H1 (cell line): ENCODE results near the gene CYB561. TPM values are rescaled to one million over a fixed set of nuclear protein-coding genes. Genes with fewer than 3 reads are reported as not detected.

Experiments used
- CTCF ChIA-PET: fragments of 300-600 bp; sonication (Branson Sonifier 250); formaldehyde crosslinking; loops from one replicate; lab custom pipeline; 2021; ENCODE audit not compliant: partially characterized antibody; lab: Charles Lee
- POLR2A ChIA-PET: fragments of 300-600 bp; sonication (Branson Sonifier 250); formaldehyde crosslinking; loops from one replicate; lab custom pipeline; 2021; ENCODE audit warnings: inconsistent platforms; ENCODE audit not compliant: partially characterized antibody; lab: Charles Lee
- DNase-seq, 2 experiments: peaks; one replicate each; pipeline versions ENCODE4 v3.0.0 to v3.0.0-alpha.2; 2010 to 2022; ENCODE audit warnings: low spot score in 2 of 2, low read depth in 1 of 2, mixed read lengths in 1 of 2
- FAIRE-seq: peaks from 2 replicates; lab custom pipeline; 2011; peaks lifted over from hg19 to GRCh38; lab: Jason Lieb, UNC
- H2AFZ ChIP-seq: 2 replicates; pipeline ENCODE4 v1.8.1; 2012; ENCODE audit warnings: low read length, inconsistent platforms
- H2AK5ac ChIP-seq: 2 replicates; pipeline ENCODE4 v1.6.1; 2013; ENCODE audit warnings: low read depth, low read length
- H2BK120ac ChIP-seq: replicated peaks from 2 replicates; pipeline ENCODE3; 2013; ENCODE audit warnings: low read depth, low read length, inconsistent platforms
- H2BK12ac ChIP-seq: 2 replicates; pipeline ENCODE4 v1.6.1; 2013; ENCODE audit warnings: low read depth, low read length
- H2BK15ac ChIP-seq: 2 replicates; pipeline ENCODE4 v1.6.1; 2013; ENCODE audit warnings: low read length
- H2BK20ac ChIP-seq: 2 replicates; pipeline ENCODE4 v1.6.1; 2013; ENCODE audit warnings: low read length
- H2BK5ac ChIP-seq: 2 replicates; pipeline ENCODE4 v1.6.1; 2013; ENCODE audit warnings: low read depth, low read length
- H3K14ac ChIP-seq: 2 replicates; pipeline ENCODE4 v1.6.1; 2013; ENCODE audit warnings: inconsistent platforms; ENCODE audit not compliant: insufficient read length
- H3K18ac ChIP-seq: 2 replicates; pipeline ENCODE4 v1.6.1; 2013; ENCODE audit warnings: low read length; ENCODE audit errors: extremely low read depth
- H3K23ac ChIP-seq: 2 replicates; pipeline ENCODE4 v1.6.1; 2013; ENCODE audit warnings: inconsistent platforms; ENCODE audit not compliant: insufficient read length
- H3K23me2 ChIP-seq: 2 replicates; pipeline ENCODE4 v1.6.1; 2013; ENCODE audit warnings: low read depth, low read length
- H3K27ac ChIP-seq: 2 replicates; pipeline ENCODE4 v1.6.1; 2011; ENCODE audit warnings: low read depth, low read length, inconsistent platforms
- H3K27me3 ChIP-seq, 4 experiments: replicated peaks in 1 of 4; 1 replicate in 1 of 4; 2 replicates in 3 of 4; pipeline versions ENCODE4 v1.6.1 to v1.8.1; 2011 to 2013; ENCODE audit warnings: low read length in 3 of 4, mild to moderate bottlenecking in 3 of 4, inconsistent platforms in 2 of 4, mixed read lengths in 2 of 4, moderate library complexity in 1 of 4; ENCODE audit not compliant: control insufficient read depth in 3 of 4, insufficient read depth in 3 of 4; ENCODE audit errors: extremely low read depth in 1 of 4
- H3K36me3 ChIP-seq, 4 experiments: 2 replicates each; pipeline versions ENCODE4 v1.6.1 to v1.8.1; 2011 to 2013; ENCODE audit warnings: mild to moderate bottlenecking in 4 of 4, low read length in 3 of 4, moderate library complexity in 2 of 4, control low read depth in 1 of 4, inconsistent platforms in 1 of 4; ENCODE audit not compliant: insufficient read depth in 4 of 4, control insufficient read depth in 2 of 4
- H3K4ac ChIP-seq: replicated peaks from 2 replicates; pipeline ENCODE3; 2013; ENCODE audit warnings: low read length, low read depth, mixed read lengths, inconsistent platforms; ENCODE audit not compliant: insufficient read length
- H3K4me1 ChIP-seq, 4 experiments: replicated peaks in 1 of 4; 1 replicate in 1 of 4; 2 replicates in 3 of 4; pipeline versions ENCODE4 v1.6.1 to v1.8.1; 2011 to 2013; ENCODE audit warnings: low read length in 3 of 4, inconsistent platforms in 2 of 4, mixed read lengths in 1 of 4; ENCODE audit not compliant: insufficient read depth in 4 of 4, control insufficient read depth in 3 of 4
- H3K4me2 ChIP-seq, 2 experiments: 2 replicates each; pipeline versions ENCODE4 v1.6.1 to v1.8.1; 2011 to 2013; ENCODE audit warnings: low read depth in 2 of 2, low read length in 2 of 2, control low read depth in 1 of 2, inconsistent platforms in 1 of 2, mild to moderate bottlenecking in 1 of 2; ENCODE audit not compliant: insufficient read depth in 1 of 2
- H3K4me3 ChIP-seq, 4 experiments: fragments of 200-600, 300-600 bp in 1 of 4; sonication (generic), shearing (Covaris generic), sonication (Bioruptor Twin) in 1 of 4; 2 replicates each; pipeline versions ENCODE4 v1.5.1 to v1.8.1; 2011 to 2016; ENCODE audit warnings: low read length in 4 of 4, low read depth in 3 of 4, control low read depth in 2 of 4, inconsistent platforms in 2 of 4, mild to moderate bottlenecking in 2 of 4, mixed read lengths in 1 of 4, moderate library complexity in 1 of 4; ENCODE audit not compliant: insufficient read depth in 2 of 4; ENCODE audit errors: extremely low read depth in 1 of 4
- H3K56ac ChIP-seq: replicated peaks from 2 replicates; pipeline ENCODE3; 2013; ENCODE audit warnings: low read depth, mild to moderate bottlenecking, mixed read lengths, low read length, inconsistent platforms; ENCODE audit not compliant: insufficient read length
- H3K79me1 ChIP-seq: 2 replicates; pipeline ENCODE4 v1.6.1; 2013; ENCODE audit warnings: low read depth, low read length, control low read depth
- H3K79me2 ChIP-seq, 2 experiments: 2 replicates each; pipeline versions ENCODE4 v1.6.1 to v1.8.1; 2012 to 2013; ENCODE audit warnings: low read length in 2 of 2, mild to moderate bottlenecking in 2 of 2, inconsistent platforms in 1 of 2; ENCODE audit not compliant: insufficient read depth in 2 of 2, control insufficient read depth in 1 of 2
- H3K9ac ChIP-seq, 4 experiments: replicated peaks in 1 of 4; 1 replicate in 1 of 4; 2 replicates in 3 of 4; pipeline versions ENCODE4 v1.6.1 to v1.8.1; 2011 to 2013; ENCODE audit warnings: low read depth in 3 of 4, low read length in 3 of 4, control low read depth in 2 of 4, mild to moderate bottlenecking in 2 of 4, moderate library complexity in 2 of 4, inconsistent platforms in 1 of 4; ENCODE audit errors: extremely low read depth in 1 of 4
- H3K9me3 ChIP-seq, 2 experiments: 2 replicates each; pipeline versions ENCODE4 v1.6.1 to v1.8.1; 2012 to 2013; ENCODE audit warnings: mild to moderate bottlenecking in 2 of 2, moderate library complexity in 2 of 2, control low read depth in 1 of 2, inconsistent platforms in 1 of 2, low read depth in 1 of 2, low read length in 1 of 2, mixed read lengths in 1 of 2; ENCODE audit not compliant: insufficient read depth in 2 of 2
- H4K20me1 ChIP-seq, 2 experiments: replicated peaks in 1 of 2; 2 replicates each; pipeline versions ENCODE3 to v1.8.1; 2011 to 2013; ENCODE audit warnings: inconsistent platforms in 2 of 2, low read length in 2 of 2, mild to moderate bottlenecking in 1 of 2; ENCODE audit not compliant: insufficient read depth in 2 of 2, control insufficient read depth in 1 of 2
- H4K5ac ChIP-seq: 2 replicates; pipeline ENCODE4 v1.6.1; 2013; ENCODE audit warnings: low read length, low read depth, mixed read lengths, inconsistent platforms; ENCODE audit not compliant: insufficient read length
- H4K8ac ChIP-seq: 2 replicates; pipeline ENCODE4 v1.8.0; 2013; ENCODE audit warnings: mild to moderate bottlenecking, moderate library complexity, low read length, inconsistent platforms; ENCODE audit not compliant: insufficient read depth; ENCODE audit errors: extremely low read depth
- H4K91ac ChIP-seq: replicated peaks from 2 replicates; pipeline ENCODE3; 2013; ENCODE audit warnings: low read length, mixed read lengths, inconsistent platforms; ENCODE audit not compliant: insufficient read length
- PHF8 ChIP-seq: fragments of 200-600 bp; sonication (generic); conservative IDR thresholded peaks from 2 replicates; pipeline ENCODE4 v1.7.1; 2012; ENCODE audit warnings: low read depth, mild to moderate bottlenecking, inconsistent platforms, low read length, moderate library complexity
- RNF2 ChIP-seq: fragments of 200-900, 300-1000 bp; sonication (generic); IDR thresholded peaks from 2 replicates; pipeline ENCODE4 v1.7.1; 2016; ENCODE audit warnings: borderline replicate concordance, low read depth, mild to moderate bottlenecking, antibody characterized with exemption, low read length; ENCODE audit not compliant: poor library complexity, severe bottlenecking; ENCODE audit errors: missing control alignments
- SIN3A ChIP-seq, 2 experiments: IDR thresholded peaks in 1 of 2; conservative IDR thresholded peaks in 1 of 2; 2 replicates each; pipeline ENCODE4 v1.6.1; 2011 to 2012; ENCODE audit warnings: low read length in 2 of 2, improper control_type of control experiment in 1 of 2, low read depth in 1 of 2, mild to moderate bottlenecking in 1 of 2
- SP2 ChIP-seq: IDR thresholded peaks from 2 replicates; pipeline ENCODE4 v1.6.1; 2012; ENCODE audit warnings: mild to moderate bottlenecking, low read length, inconsistent platforms
- YY1 ChIP-seq: IDR thresholded peaks from 2 replicates; pipeline ENCODE4 v1.6.1; 2011; ENCODE audit warnings: low read depth, mild to moderate bottlenecking, low read length
- WGBS, 2 experiments: shearing (Covaris generic) in 1 of 2; methylation state at CpG; one replicate each; pipeline versions ENCODE4 v1.1.6 to v1.1.7; 2013 to 2015; ENCODE audit warnings: low lambda C conversion rate in 2 of 2, mixed read lengths in 2 of 2, inconsistent platforms in 1 of 2, low coverage in 1 of 2, missing lambda C conversion rate in 1 of 2; ENCODE audit not compliant: insufficient replicate concordance in 2 of 2, insufficient coverage in 1 of 2, insufficient read length in 1 of 2; ENCODE audit errors: extremely low coverage in 1 of 2, missing lambda C conversion rate in 1 of 2; 5-methylcytosine and 5-hydroxymethylcytosine counted together
- polyA plus RNA-seq, 7 experiments: library from polyadenylated mRNA; depleted of rRNA in 3 of 7; stranded (reverse) in 5 of 7; unstranded in 2 of 7; fragments of >200 nt in 5 of 7; fragments of 200-250 nt in 2 of 7; gene quantifications; 1 replicate in 5 of 7; 2 replicates in 1 of 7; 4 replicates in 1 of 7; pipeline versions ENCODE4 v1.2.1 to v1.2.3, GENCODE V29; 2011 to 2013; ENCODE audit warnings: missing spikeins in 2 of 7, mixed read lengths in 2 of 7
- total RNA-seq: library from RNA; stranded (reverse); fragmentation: NEBNext Ultra II Directional; extraction: Animal tissue kit (Norgen Biotek cat#: 25700); gene quantifications from 2 replicates; pipeline ENCODE4 v1.2.1, GENCODE V29; 2021
- TF ChIP-seq, protein P1 (sequence below): IDR thresholded peaks from 2 replicates; pipeline ENCODE4 v1.6.1; 2012; ENCODE audit warnings: inconsistent platforms

Gene CYB561
- total and polyA plus RNA-seq, 2 of the 8 experiments (the other 6 are each of a cell fraction or from before 2014, with no cell fraction given), result 19.7 to 23.4 TPM

DNA sequence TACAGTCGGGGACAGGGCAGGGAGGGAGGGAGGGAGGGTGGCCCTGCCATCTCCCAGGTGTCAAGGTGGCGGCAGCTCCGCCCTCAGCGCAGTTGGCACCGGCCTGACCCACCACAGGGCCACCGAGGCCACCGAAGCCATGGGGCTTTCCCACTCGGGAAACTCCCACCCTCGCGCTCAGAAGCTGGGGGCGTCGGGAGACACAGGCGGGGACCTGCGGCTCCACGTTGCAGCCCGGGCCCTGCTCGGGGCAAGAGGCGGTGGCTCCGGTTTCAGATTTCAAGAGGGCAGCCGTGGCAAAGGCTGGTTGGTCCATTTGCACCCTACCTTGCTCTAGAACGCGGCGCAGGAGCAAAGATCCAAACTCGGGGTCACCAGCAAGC lies 544 bp downstream of the CYB561 start:
- peaks cover 0 to 2% of the 10 kb centered on the region in 2 experiments for H4K20me1 ChIP-seq
- H3K23ac ChIP-seq, result no peak overlapping the region
- H4K91ac ChIP-seq, result peak overlapping the region; percentile 83
- ChIA-PET CTCF (interaction anchor here (0.6 to 29.0 kb wide), 6 partner anchors 9 to 252 kb away, joined by 3 to 758 read pairs (median 34); partner anchors contain the start of gene ACE), POLR2A (interaction anchor here (0.8 to 5.1 kb wide), 4 partner anchors 9 to 41 kb away, joined by 3 to 33 read pairs (median 4); no protein-coding TSS in a partner anchor)
- H3K18ac ChIP-seq, result peak overlapping the region; percentile 83
- peak overlapping the region; percentile 84 for H2BK12ac ChIP-seq
- H2AK5ac ChIP-seq, result no peak overlapping the region; the same call in 1 of the 2 replicates
- H3K9ac ChIP-seq, result peak overlapping the region in 2 of 4 experiments; percentile 32 to 34; a peak in 4 of 7 replicates
- no peak overlapping the region for H2BK15ac ChIP-seq
- no peak for TF ChIP-seq YY1
- TF ChIP-seq, protein P1, sequence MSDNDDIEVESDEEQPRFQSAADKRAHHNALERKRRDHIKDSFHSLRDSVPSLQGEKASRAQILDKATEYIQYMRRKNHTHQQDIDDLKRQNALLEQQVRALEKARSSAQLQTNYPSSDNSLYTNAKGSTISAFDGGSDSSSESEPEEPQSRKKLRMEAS, result peak; percentile 42; the same call in 1 of the 2 replicates
- TF ChIP-seq RNF2, result no peak
- TF ChIP-seq PHF8, result 0 out of 2 replicates have a peak, but pooled peaks have one; percentile 11
- TF ChIP-seq SIN3A (conservative IDR thresholded peaks at IDR 0.05 in 1 of 2, IDR thresholded peaks at IDR 0.05 in 1 of 2; ENCODE audit: low read depth in 1 of 2, low read length in 2 of 2), result peak in 1 of 2 experiments; percentile 46; a peak in 1 of 4 replicates
- no peak for TF ChIP-seq SP2
- TF ChIP-seq, all 59 proteins: peak for 3
- H2AFZ ChIP-seq, result peak overlapping the region; percentile 87; the same call in 1 of the 2 replicates
- no peak overlapping the region for H2BK5ac ChIP-seq
- H2BK20ac ChIP-seq, result no peak overlapping the region
- peak overlapping the region; percentile 15 for H4K5ac ChIP-seq
- peak overlapping the region; percentile 23; the same call in 1 of the 2 replicates for H4K8ac ChIP-seq
- no peak overlapping the region for H3K56ac ChIP-seq
- no peaks in the 10 kb centered on the region for H3K9me3 ChIP-seq
- no peaks in the 10 kb centered on the region for H3K79me2 ChIP-seq
- peaks cover 9% of the 10 kb centered on the region; the same call in 1 of the 2 replicates for H3K23me2 ChIP-seq
- 0 out of 2 replicates have a peak, but pooled peaks cover 2% of the 10 kb centered on the region for H3K79me1 ChIP-seq
- peak overlapping the region; percentile 49 to 74 (median 55) for H3K4me3 ChIP-seq
- no peak overlapping the region for H3K27ac ChIP-seq
- DNase-seq (peak in 1 of 2 experiments; percentile 88), FAIRE-seq (no peak)
- no peak overlapping the region for H3K4ac ChIP-seq
- H3K4me2 ChIP-seq, result peak overlapping the region; percentile 73 to 96
- no peaks in the 10 kb centered on the region for H3K36me3 ChIP-seq
- WGBS, 2 experiments, result 5% methylated on average over 14 of the region's 24 CpGs; no CpG with 5 or more reads in 1 of the 2 experiments
- no peak overlapping the region for H2BK120ac ChIP-seq
- peaks cover 0 to 21% (median 10%) of the 10 kb centered on the region in 4 experiments; a peak in 6 of 7 replicates for H3K4me1 ChIP-seq
- peaks cover 0 to 10% (median 2%) of the 10 kb centered on the region in 4 experiments; a peak in 2 of 7 replicates for H3K27me3 ChIP-seq
- H3K14ac ChIP-seq, result no peak overlapping the region
